GM20000 (cell line): ENCODE measurements around the gene KIFC3.
"Not testable (repeated sequence)": the region's sequence is repeated elsewhere in the genome, so short reads cannot be mapped to it uniquely, and the experiment has no call there.

Experiments used
- DNase-seq: peaks from one replicate; pipeline ENCODE4 v3.0.0; 2012; ENCODE audit warnings: low spot score
- TF ChIP-seq, protein P1 (sequence below): IDR thresholded peaks from 2 replicates; pipeline ENCODE4 v1.5.1; 2012; ENCODE audit warnings: mild to moderate bottlenecking, control low read depth; ENCODE audit errors: extremely low read depth, missing control alignments

Gene KIFC3

DNA sequence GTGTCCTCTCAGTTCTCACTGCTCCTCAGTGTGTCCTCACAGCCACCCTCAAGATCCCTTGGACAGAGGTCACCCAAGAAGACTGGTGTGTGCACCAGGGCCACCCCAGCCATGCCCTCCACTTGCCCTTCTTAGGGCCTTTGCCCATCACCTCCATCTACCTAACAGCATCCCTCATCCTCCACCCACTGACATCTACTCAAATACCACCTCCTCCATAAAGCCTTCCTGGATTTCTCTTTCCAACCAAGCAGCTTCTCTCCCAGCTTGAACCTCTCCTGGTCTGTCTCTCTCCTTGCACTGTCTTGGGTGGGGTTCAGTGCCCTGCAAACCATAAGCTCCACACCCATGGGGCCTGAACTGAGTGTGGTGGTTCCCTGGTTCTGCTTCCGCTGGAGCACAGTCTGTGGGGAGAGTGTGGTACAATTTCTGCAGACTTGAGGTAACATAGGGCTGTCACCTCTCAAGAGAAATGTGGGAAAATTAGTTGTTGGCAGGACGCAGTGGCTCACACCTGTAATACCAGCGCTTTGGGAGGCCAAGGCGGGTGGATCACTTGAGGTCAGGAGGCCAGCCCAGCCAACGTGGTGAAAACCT is 52.3 kb downstream of the KIFC3 start:
- TF ChIP-seq, protein P1, sequence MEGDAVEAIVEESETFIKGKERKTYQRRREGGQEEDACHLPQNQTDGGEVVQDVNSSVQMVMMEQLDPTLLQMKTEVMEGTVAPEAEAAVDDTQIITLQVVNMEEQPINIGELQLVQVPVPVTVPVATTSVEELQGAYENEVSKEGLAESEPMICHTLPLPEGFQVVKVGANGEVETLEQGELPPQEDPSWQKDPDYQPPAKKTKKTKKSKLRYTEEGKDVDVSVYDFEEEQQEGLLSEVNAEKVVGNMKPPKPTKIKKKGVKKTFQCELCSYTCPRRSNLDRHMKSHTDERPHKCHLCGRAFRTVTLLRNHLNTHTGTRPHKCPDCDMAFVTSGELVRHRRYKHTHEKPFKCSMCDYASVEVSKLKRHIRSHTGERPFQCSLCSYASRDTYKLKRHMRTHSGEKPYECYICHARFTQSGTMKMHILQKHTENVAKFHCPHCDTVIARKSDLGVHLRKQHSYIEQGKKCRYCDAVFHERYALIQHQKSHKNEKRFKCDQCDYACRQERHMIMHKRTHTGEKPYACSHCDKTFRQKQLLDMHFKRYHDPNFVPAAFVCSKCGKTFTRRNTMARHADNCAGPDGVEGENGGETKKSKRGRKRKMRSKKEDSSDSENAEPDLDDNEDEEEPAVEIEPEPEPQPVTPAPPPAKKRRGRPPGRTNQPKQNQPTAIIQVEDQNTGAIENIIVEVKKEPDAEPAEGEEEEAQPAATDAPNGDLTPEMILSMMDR, result no peak
- no peak for DNase-seq

DNA sequence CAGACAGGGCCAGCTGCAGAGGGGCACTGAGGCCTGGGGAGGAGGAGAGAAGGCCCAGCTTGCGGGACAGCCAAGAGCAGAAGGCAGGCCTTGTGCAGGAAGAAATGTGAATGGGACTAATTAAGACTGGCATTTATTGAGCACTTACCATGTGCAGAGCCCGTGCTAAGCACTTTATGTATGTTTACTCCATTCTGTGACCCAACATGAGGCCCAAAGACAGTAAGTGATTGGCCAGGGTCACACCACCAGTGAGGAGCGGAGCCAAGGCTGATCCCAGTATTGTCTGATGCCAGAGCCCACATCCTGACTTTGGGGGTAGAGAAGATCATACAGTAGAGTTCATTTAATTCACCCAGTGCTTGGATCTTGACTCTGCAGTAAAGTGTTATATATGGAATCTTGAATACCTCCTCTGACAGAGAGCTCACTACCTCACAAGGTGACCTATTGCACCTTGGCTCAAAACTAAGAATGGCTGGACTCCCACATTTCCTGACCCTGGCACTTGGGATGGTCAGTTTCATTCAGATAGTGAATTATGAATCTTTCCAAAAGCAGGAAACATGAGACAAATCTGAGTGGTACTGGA is 53.1 kb downstream of the KIFC3 start:
- DNase-seq, result no peak
- TF ChIP-seq, protein P1, result no peak

DNA sequence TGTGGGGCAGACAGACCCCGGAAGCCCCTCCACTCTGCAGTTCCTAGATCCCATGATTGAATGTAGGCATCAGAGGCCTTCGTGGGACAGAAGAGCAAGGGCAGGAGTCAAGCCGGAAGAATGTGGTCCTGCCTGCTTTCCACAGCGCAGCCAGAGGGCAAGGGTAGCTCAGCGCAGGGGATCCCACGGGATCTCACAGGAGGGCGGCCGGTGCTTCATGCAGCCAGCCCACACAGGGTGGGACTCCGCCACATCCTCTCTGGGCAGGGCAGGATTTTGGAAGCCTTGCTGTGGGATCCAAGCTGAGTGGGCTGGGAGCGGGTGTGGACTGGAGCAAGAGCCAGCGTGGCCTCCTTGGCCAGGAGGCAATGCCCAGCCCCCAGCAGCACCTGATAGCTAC is 53.7 kb downstream of the KIFC3 start:
- TF ChIP-seq, protein P1, result no peak
- no peak for DNase-seq

DNA sequence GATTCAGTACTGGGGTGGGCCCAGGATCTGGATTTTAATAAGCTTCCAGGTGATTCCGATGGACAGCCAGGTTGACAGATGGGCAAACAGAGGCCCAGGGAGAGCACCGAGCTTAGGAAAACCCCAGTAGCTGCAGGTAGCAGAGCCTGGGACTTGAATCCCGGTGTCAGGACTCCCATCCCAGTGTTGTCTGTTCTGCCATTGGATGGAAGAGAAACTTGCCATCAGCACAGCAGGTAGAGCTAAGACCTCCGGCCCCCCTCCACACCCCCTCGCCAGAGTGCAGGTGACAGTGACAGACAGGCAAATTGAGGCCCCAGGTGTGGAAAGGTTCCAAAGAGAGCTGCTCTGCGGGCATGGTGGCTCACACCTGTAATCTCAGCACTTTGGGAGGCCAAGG is 54.3 kb downstream of the KIFC3 start:
- DNase-seq, result no peak
- TF ChIP-seq, protein P1, result no peak

DNA sequence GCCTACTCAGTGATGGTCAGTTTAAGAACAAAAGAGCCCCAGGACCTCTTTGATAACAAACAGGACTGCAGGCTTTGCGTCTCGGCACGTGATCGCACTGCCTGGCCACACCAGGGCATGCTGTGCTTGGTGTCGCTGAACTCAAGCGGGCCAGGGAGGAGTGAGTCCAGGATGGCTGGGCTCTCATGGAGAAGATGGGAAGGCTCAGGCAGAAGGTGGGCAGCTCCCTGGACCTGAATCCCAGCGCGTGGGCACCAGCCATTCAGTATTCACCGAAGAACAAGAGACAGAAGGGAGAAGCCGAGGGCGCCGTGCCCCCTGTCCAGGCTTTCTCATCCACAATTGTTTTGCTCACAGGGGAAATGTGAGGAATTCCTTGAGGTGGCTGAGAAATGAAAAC is 54.8 kb downstream of the KIFC3 start:
- TF ChIP-seq, protein P1, result no peak

DNA sequence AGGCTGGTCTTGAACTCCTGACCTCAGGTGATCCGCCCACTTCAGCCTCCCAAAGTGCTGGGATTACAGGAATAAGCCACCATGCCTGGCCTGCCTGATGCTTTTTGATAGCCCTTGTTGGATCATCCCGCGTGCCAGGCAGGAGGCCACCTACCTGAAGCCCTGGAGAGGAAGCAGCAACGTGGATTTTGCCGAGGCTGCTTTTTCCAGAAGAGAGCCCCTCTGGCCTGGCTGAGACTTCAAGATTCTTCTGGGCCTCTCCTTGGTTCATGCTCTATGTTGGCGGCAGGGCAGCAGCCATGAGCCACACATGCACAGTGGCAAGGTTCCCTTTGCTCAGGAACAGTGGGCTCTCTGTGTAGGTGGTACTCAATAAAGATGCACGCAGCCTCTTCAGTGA is 55.2 kb downstream of the KIFC3 start:
- no peak for DNase-seq
- TF ChIP-seq, protein P1, result no peak

More for the DNA sequence above, 54.8 kb downstream of the KIFC3 start:
- no peak for DNase-seq

DNA sequence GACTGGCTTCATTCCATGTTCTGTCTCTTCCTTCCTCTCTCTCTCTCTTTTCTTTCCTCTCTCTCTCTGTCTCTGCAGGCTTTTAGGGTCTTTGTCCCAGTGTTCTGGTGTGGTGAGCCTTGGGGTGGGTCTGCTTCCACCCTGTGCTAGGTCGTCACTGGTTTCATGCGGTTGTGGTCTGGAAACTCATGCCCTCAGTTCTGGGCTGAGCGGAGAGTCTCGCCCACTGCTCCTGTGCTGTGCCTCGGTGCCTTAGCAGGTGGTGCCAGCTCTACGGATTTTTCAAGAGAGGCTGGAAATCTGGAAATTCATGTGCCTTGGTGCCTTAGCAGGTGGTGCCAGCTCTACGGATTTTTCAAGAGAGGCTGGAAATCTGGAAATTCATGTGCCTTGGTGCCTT is 56.0 kb downstream of the KIFC3 start:
- not testable (repeated sequence) for DNase-seq

DNA sequence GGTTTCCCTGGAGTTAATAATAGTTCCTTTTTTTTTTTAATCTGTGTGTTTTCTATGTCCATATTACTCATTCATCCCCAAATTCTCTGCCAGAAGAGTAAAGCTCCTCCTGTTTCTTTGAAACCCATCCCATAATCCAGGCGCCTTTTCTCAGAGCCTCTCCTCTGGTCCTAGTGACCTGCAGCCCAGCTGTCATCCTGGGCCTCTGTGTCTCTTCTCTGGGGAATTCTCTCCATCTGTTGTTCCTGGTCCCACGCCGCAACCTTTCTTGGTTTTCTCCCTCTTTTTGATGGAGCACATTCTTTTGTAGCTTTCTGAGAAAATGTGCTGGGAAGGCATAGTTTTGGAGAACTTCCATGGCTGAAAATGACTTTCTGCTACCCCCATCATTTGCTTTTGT is 56.5 kb downstream of the KIFC3 start:
- no peak for DNase-seq
- TF ChIP-seq, protein P1, result no peak
